GM12892 (cell line): ENCODE results near the gene TPO.

ENCODE experiments used
- POLR2A ChIP-seq: IDR thresholded peaks from 2 replicates; pipeline ENCODE4 v1.6.1; 2011; ENCODE audit warnings: low read depth, low read length, control low read depth
- POLR2AphosphoS5 ChIP-seq: IDR thresholded peaks from 2 replicates; pipeline ENCODE4 v1.6.1; 2011; ENCODE audit warnings: low read depth, low read length, control low read depth

DNA sequence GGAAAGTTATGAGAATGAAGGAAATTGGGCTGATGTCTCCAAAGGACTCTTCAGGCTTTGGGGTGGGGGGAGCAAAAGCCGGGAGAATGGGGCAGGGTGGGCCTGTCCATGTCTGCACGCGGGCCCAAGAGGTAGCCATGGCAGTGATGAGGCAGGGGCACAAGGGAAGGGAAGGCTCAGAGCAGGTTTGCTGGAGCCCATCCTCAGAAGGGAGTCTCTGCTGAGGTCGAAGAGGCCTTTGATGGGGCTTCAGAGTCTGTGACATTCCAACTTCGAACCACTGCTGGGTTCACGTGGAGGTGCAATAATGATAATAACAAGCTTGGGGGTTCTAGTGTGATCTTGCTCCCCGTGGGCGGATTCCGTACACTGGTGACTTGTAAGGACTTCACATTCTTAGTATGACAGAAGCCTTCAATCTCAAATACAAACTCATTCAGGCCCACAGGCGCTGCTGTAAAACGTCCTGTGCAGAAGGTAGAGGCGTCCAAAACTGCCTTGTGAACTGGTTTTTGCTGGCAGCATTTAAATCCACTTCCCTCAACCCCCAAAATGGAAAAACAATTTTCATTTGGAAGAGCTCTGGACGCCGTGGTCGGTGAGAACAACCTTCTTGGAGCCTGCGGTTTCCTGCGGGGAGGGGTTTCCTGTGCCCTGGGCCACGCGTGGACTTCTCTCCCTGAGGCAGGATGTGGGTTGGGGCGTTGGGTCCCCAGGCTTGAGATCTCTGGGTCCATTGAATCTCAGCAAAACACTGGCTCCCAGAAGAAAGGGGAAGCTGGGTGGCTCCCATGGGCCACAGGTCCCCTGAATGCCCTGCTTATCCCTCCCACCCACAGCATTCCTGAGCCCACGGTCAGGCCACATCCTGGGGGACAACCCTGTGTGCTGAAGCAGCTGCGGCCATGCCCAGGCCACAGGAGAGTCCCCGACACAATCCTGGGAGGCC lies 151.0 kb downstream of the TPO start:
- no peak for TF ChIP-seq POLR2A
- TF ChIP-seq POLR2AphosphoS5 = no peak
